HG02885 (cell line): ENCODE data around the gene PPT1.
"Not testable (repeated sequence)": the region's sequence is repeated elsewhere in the genome, so short reads cannot be mapped to it uniquely, and the experiment has no call there.

Experiments used
- ATAC-seq: cut with Tn5 transposase; IDR thresholded peaks from one replicate; pipeline ENCODE4 v1.9.1; 2021; ENCODE audit warnings: mild to moderate bottlenecking; ENCODE audit not compliant: unreplicated experiment, poor library complexity

Gene PPT1

DNA sequence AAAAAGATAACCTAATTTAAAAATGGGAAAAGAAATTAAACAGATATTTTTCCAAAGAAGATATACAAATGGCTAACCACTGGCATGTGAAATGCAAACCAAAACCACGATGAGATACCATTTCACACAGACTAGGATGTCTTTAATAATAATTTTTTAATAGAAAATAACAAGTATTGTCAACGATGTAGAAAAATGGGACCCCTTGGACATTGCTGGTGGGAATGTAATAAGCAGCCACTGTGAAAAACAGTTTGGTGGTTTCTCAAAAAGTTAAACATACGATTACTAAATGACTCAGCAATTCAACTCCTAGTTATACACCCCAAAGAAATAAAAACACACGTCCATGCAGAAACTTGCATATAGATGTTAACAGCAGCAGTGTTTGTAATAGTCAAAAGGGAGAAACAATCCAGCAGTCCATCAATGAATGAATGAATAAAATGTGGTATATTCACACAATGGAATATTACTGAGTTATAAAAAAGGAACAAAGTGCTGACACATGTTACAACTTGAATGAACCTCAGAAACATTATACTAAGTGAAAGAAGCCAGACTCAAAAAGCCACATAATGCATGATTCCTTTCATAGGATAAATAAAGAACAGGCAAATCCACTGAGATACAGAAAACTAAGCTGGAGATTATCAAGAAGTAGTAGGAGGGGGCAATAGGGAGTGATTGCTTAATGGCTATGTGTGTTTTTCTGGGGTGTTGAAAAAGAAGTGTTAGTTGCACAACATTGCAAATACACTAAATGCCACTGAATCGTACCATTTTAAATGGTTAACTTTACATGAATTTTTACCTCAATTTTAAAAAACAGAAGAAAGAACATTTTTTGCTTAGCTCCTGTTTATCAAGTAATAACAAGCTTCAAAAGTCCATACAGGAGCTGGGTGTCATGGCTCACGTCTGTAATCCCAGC lies 4.1 kb downstream of the PPT1 start:
- ATAC-seq: no peak

DNA sequence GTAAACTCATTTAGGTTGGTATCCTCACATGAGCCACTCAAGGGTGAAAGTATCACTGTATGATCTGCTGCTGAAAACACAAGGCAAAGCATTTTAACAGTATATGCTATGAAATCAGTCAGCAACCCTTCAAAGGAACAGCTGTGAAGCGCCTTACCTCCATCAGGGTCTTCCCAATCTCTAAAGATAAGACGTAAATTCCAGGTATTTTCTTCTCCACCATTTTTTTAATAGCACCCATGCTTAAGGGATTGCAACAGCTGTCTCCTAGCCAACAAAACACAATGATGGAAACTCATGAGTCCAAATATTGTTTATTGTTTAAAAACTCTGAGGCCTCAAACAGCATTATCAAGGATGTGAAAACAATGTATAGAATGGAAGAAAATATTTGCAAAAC lies 4.8 kb downstream of the PPT1 start:
- ATAC-seq: no peak

- no peak for ATAC-seq
These were observed 6.2 kb downstream of the PPT1 start for GRCh38 chr1:40090652-40091355.

DNA sequence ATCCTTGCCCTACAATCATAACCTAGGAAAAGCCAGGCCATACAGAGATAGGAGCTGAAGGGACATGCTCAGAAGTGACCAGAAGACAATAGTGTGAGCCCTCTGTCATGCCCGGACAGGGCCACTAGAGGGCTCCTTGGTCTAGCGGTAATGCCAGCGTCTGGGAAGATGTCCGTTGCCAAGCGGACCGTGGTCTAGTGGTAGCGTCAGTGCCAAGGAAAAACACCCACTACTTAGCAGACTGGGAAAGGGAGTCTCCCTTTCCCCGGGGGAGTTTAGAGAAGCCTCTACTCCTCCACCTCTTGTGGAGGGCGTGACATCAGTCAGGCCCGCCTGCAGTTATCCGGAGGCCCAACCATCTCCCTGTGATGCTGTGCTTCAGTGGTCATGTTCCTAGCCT lies 12.3 kb downstream of the PPT1 start:
- ATAC-seq: not testable (repeated sequence)

DNA sequence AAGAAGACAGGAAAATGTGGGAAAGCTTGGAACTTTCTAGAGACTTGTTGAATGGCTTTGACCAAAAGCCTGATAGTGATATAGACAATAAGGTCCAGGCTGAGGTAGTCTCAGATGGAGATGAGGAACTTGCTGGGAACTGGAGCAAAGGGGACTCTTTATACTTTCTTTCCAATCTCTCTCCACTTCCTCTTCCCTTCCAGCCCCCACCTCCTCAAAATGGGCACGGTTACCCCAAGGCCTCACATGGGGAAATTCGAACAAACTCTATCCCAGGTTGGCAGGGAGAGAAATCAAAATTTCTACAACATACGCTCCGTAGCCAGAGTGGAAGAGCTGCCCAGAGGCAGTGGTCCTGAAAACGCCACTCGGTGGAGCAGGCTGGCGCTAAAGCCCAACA lies 15.2 kb downstream of the PPT1 start:
- ATAC-seq: no peak

DNA sequence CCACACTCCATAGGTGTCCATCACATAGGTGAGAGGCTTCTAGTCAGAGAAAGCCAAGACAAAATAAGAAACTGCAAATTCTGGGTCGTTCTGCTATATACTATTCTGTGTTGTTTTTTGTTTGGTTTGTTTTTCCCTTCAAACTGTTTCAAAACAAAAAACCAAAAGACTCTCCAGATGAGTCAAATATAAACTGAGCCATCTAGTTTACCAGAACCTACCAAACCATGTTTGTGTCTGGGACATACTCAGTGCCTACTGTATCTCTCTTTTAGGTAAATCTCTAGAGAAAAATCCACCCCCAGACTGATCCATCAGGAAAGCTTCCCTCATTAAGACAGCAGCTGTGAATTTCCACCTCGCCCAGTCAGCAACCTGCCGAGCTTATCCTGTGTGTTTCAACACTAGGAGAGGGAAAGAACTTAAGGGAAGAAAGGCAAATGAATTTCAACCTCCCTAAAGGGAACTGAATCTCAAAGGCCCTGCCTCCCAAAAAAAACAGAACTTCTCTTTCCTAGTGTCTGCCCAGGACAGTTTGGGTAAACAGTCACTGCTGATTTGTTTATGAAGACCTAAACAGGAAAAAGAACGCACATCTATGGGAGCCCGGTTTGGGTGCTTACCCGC lies 17.2 kb downstream of the PPT1 start:
- ATAC-seq: no peak

DNA sequence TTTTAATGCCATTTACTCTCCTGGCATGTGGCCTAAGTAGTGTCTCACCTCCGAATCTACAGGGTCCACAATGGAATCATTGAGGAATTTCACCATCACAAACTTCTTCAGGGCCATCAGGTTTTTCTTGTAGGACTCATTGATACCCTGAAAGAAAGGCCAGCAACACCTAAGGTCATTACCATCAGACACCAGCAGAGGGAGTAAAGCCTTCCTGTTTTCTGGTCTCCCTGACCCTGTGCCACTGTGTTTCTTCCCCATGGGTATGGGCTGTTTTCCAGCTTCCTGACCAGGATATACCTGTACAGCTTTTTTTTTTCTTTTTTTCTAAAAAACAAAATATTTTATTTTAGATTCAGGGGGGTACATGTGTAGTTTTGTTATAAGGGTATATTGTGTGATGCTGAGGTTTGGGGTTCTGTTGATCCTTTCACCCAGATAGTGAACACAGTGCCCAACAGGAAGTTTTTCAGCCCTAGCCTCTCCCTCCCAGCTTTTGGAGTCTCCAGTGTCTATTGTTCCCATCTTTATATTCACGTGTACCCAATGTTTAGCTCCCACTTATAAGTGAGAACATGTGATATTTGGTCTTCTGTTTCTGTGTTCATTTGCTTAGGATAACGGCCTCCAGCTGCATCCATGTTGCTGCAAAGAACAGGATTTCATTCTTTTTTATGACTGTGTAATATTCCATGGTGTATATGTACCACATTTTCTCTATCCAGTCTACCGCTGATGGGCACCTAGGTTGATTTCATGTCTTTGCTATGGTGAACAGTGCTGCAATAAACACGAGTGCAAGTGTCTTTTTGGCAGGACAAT lies 18.3 kb downstream of the PPT1 start:
- ATAC-seq: no peak

DNA sequence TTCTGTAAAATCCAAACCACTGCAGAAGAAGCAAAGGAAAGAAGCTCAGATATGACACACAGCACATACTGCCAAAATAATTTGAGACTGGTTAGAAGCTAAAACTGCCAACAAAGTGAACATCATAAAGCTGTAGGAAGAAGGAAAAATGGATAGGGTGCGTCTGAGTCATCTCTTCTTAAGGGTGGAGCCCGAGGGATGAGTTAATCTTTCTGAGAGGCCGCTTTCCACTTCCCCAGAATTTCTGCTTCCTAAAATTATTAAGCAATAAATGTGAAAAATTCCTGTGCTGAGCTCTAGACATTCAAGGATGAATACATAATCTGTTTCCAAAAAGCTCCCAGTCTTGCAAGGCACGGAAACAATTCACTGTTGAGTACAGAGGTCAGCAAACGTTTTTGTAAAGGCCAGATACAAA lies 20.1 kb downstream of the PPT1 start:
- no peak for ATAC-seq

DNA sequence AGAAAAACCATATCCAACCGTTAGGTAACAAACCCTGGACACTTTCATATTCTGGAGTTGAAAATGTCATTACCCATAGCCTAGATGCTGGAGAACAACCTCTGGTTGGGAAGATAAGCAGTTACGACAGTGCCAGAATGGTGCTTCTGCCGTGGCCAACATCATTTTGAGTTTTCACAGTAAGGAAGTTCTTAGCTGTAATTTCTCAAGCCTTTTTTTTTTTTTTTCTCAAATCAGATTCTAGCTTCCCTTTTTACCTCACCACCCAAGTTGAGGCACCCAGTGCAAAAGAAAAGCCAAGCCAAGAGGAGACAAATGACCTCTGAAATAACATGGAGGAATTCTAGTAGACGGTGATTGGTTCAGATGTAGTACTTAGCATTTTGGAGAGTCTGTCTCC lies 21.8 kb downstream of the PPT1 start:
- no peak for ATAC-seq

DNA sequence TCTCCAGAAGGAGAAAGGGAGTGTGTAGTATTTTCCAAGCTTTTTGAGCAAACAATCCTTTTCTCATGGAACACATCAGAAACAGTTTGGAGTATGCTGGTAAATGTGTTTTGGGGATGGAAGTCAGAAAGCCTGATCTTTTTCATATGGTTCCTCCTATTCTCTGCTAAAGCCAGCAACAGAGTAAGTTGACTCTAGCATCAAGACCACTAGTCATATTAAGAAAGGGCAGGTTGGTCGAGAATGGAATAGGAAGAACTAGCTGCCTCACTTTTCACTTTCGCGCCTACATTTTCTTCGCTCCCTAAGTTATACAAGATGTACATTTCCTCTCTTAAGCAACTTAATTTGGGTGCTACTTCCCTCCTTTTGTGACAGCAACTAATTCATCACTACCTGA lies 24.0 kb downstream of the PPT1 start:
- no peak for ATAC-seq

GRCh38 chr1:40072142-40072541 lies 24.9 kb downstream of the PPT1 start:
- no peak for ATAC-seq

- no peak for ATAC-seq
These were observed 29.2 kb downstream of the PPT1 start for GRCh38 chr1:40067851-40068250.

GRCh38 chr1:40067023-40067422 lies 30.0 kb downstream of the PPT1 start:
- no peak for ATAC-seq

DNA sequence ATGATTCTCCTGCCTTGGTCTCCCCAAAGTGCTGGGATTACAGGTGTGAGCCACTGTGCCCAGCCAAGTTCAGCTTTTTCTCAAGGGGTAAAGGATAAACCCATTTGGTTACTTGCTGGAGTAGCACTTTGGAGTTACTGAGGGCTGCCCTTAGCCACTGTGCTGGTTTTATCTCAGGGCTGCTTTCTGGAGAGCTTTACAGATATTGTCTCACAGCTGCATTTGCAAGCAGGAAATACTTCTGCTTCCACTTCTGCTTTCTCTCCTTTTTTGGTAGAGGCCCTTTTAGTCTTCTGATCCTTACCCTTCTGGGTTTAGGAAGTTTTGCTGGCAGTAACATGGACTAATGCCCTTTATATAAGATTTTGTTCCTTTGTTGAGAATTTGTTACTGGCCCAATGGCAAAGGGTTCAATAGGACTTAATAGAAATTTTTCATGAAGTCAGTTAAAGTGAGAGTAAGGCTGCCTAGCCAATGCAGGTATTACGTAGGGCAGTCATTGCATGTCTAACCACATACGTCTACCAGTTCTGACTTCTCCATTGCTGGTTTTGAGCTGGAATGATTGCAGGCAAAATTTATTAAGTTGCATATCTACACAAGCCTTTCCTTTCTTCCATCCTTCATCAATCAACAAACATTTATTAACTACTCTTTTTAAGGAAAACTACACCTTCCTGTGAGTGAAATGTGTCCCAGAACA lies 32.1 kb downstream of the PPT1 start:
- peak; percentile 76 for ATAC-seq

DNA sequence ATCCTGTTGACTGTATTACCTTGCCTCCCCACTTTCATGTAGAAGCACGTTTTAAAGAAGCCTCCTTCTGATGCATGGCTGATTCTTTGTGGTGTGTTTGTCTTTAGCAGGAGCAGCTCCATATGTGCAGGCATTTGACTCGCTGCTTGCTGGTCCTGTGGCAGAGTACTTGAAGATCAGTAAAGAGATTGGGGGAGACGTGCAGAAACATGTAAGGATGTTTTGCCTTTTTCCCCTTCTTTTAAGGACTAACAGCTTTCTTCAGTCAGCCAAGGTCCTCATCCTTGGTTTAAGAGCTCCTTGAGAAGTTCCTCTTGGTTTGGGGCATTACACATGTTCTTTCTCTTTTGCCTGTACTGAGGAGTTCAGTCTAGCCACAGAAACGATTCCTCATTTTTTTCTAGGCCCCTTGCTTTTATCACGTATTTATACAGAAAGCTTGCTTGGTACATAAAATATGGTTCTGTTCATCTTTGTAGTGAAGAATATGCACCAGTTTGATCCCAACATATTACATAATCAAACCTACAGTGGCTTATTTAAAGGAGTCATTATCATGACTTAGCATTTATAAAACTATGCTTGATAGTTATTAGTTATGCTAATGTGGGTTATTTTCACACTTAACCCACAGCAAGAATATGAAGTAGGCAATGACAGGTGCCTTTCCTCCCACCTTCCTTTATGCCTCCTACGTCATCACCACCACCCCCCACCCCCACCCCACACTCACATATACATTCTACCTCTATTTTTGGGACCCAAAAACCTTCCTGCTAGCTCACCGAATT lies 36.9 kb downstream of the PPT1 start:
- ATAC-seq: no peak

DNA sequence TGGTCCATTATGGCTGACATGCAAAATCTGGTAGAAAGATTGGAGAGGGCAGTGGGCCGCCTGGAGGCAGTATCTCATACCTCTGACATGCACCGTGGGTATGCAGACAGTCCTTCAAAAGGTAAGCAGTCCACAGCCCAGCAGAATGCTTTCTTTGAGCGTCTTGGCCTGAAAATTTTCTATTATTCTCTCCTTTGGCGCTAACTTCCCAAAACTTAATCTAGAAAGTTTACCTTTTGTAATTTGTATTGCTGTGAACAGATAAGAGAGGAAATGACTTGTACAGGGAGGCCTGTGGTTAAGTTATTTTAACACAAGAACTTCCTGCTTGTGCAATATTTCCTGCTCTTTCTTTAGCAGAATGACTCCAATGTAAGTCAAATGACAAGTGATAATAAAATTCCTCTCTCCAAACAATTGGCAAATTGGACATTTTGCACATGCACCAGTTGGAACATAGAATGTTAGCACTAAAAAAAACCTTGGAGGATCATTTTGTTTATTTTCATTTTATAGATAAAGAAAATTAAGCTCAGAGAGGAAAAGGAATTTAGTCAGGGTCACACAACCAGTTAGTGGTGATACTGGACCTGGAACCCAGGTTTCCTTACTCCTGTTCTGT lies 37.6 kb downstream of the PPT1 start:
- ATAC-seq: no peak

DNA sequence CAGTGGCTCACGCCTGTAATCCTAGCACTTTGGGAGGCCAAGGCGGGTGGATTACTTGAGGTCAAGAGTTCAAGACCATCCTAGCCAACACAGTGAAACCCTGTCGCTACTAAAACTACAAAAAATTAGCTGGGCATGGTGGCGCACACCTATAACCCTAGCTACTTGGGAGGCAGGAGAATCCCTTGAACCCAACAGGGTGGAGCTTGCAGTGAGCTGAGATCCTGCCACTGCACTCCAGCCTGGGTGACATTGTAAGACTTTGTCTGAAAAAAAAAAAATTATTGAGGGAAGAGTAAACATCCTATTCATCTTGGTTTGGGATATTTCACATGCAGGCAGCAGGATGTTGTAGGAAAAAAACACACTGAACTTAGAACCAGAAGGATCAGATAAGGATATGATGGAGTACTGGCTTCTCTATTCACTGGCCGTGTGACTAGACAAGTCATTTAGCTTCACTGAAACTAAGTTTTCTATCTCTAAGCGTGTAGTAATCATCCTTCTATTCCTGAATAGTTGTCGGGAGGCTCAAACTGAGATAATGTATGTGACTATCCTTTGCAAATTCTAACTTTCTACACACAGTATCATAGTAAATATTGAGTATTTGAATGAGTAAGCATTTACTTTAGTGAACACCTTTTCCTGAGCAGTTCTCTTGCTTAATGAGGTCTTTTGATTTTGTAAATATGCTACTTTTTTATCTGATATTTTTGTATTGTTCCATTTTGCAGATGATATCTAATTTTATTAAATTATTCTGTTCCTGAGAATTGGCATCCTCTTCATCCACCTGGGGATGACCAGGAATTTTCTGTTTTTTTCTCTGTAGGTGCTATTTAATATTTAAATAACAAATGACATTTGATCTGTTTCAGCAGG lies 38.4 kb downstream of the PPT1 start:
- no peak for ATAC-seq

- no peak for ATAC-seq
These were observed 39.0 kb downstream of the PPT1 start for GRCh38 chr1:40058097-40058452.
